GM18526 (cell line): Measurements from ENCODE around the gene GJA9.
A peak's percentile ranks its signal among the peaks of the same experiment; 100 is the strongest.

Experiments
- POLR2A ChIP-seq: IDR thresholded peaks from 3 replicates; pipeline ENCODE4 v1.6.1; 2011; ENCODE audit not compliant: insufficient read length; ENCODE audit errors: extremely low read depth

GJA9 gene

DNA sequence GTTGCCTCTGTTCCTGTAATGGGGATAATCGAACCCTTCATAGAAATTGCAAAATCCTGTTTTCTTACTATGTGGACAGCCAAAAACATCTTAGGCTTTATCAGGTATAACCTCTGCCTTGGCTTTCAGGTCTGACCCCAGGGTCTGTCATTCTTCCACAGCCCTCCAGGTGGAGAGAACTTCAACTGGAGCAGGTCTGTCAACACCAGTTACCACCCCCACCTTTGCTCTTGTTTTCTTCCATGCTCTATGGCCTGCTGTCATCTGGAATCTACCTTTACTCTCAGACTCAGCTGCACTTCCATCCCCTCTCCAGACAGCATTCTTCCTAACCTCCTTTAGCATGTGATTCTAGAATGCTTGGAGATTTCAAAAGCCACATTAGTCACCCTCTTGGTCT, 10.4 kb upstream of the GJA9 start:
- TF ChIP-seq POLR2A = no peak

DNA sequence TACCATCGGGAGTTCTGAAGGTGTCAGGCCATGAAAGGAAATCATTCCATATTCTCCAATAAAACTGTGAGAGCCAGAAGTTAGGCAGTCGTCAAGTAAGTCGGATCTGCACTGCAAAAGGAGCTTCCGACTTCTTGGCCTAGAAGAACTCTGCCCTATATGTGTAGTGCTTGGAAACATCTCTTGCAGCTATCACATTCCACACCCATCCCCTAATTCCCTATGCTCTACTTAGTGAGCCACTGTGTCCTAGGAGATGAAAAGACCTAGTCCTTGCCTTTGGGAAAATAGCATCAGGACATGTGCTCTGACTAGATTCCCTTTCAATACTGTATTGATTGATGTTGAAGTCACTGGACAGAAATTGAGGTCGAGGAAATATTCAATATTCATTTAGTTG, 8.2 kb upstream of the GJA9 start:
- no peak for TF ChIP-seq POLR2A

DNA sequence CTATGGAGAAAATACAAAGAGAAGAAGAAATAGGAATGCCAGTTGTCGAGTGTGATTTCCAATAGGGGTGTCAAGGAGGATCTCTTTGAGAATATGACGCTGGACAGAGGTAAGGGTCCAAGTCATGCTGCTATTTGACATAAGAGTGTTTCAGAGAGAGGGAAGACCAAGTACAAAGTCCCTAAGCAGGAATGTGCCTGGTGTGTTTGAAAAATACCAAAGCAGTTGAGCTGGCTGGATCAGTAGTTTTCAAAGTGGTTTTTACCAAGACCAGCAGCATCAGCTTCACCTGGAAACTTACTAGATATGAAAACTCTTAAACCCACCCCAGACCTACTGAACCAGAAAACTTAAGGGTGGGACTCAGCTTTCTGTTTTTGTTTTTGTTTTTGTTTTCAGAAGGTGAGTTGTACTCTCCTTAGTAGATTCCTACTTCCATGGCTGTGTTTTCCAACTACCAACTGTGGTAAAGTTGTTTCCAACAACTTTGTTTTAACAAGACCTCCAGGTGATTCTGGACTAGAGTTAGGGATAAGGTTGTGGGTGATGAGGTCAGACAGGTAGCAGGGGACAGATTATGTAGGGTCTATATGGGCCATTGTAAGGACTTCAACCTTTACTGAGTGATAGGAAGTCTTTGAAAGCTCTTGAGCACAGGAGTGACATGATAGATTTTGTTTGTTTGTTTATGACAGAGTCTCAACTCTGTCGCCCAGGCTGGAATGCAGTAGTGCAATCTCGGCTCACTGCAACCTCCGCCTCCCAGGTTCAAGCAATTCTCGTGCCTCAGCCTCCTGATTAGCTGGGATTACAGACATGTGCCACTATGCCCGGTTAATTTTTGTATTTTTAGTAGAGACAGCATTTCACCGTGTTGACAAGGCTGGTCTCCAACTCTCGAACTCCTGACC, 7.3 kb upstream of the GJA9 start:
- TF ChIP-seq POLR2A = no peak

DNA sequence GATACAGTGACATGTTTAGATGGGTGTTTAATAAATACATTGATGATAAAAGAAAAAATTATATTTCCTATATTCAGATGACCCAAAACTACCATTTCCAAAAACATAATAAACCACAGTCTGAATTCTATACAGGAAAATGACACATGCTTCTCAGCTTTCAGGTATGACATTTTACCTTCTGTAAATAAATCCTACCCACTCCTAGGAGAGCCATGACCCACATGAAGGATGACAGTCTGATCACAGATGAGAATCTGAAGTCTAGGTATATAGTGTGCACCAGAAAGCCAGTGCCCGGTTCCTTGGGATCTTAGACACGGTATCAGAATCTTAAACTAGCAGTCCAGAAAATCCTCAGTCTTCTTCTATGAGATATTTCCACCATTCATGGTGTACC, 3.7 kb upstream of the GJA9 start:
- TF ChIP-seq POLR2A = no peak

DNA sequence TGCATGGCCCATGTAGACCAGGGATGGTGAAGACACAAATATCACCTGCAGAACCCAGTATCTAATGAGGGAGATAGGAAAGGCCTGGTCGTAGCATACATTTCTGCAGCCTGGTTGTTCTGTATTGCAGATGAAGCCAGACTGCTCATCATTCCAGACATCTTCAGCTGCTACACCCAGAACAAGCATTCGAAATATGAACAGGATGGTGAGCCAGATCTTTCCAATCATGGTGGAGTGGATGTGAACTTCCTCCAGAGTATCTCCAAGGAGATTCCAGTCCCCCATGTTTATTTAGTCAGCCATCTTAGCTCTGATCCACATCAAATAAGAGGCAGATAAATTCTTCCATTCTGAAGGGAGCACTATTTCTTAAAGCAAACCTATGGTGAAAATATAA, 5.6 kb downstream of the GJA9 start:
- no peak for TF ChIP-seq POLR2A

DNA sequence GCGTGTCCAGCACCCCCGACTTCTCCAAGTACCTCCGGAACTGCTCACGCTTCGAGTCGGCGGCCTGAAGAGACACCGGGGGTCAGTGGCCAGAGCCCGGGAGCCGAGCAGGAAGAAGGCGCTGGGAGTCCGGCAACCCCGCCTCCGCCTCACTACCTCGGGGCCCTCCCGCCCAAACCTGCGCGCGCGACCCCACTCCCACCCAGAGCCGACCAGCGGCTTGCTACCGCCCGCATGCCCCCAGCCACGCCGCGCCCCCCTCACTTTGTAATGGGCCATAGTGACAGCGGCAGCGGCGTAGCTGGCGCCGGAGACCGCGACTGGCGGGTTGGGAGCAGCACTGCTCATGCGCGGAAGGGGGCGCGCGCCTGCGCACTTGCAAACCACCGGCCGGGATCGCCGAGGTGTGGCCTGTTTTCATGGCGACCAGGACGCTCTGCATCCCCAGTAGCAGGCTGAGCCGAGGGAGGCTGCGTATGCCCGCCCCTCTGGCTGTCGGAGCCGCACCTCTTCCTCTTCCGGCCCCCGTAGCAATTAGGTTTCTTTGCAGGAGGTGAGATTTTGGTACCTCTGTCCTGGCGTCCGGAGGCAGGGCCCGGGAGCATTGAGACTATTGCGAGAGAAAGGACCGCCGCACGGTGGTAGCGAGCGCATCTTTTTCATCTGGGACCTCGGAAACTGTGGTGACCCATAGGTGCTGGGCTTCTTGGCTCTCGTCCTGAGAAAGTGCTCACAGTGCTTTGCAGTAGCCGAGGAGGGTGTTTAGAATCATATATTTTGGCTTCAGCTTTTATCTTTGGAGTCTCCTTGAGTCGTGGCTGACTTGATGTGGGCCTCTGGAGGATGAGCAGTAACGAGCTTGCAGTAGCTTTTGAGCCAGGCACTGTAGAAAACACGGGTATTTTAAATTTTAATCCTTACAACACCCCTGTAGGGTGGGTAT, 8.1 kb downstream of the GJA9 start, which contains the start of gene MYCBP:
Gene MYCBP (minus strand): TSS at position 322 of the 943 bp plus-strand sequence. CDS start 43 bp downstream, at position 279.
- peak; percentile 83 for TF ChIP-seq POLR2A

DNA sequence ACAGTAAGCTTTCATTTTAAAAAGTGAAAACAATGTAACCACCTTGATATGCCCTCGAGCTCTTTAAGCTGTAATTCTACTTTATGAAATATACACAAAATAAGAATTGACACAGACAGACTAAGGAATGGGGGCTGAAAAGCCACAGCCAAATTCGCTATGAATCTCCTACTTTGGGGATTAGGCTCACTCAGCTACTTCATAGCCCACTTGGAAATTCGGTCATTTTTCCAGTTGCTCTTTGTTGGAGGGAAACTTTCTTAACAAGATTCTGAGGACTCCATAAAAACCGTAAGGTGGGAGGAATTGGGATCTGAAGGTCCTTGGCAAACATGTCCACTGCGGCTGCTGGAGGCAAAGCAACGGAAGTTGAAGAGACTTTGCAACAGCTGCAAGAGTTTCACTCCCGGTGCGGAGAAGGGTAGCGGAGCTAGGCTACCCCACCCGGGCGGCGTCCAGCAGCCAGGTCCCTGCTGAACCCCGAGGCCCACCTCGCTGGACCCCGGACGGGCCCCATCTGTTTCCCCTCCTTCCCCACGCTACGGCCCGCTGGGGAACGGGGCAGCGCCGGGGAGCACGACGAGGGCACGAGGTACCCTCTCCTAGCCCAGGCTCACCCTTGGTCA, 8.9 kb downstream of the GJA9 start:
- TF ChIP-seq POLR2A = no peak

DNA sequence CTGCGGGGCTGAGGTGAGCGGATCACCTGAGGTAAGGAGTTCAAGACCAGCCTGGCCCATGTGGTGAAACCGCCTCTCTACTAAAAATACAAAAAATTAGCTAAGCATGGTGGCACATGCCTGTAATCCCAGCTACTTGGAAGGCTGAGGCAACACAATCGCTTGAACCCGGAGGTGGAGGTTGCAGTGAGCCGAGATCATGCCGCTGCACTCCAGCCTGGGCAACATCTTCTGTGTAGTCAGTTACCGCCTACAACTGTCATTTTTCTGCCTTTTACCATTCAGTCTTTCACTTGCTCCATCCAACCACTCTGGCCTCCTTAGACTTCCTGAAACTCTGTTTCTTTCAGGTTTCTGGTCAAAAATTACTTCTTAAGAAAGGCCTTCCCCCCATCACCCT, 10.4 kb downstream of the GJA9 start:
- TF ChIP-seq POLR2A = no peak

DNA sequence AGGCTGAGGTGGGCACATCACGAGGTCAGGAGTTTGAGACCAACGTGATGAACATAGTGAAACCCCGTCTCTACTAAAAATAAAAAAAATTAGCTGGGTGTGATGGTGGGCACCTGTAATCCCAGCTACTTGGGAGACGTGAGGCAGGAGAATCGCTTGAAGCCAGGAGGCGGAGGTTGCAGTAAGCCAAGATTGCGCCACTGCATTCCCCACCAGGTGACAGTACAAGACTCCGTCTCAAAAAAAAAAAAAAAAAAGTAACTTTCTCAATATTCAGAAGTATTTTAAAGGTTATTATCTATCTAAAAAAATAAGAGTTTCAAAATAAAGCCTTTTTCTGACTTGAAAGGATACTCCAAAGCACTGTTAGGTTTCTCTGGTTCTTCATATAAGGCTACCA, 14.2 kb downstream of the GJA9 start:
- TF ChIP-seq POLR2A = no peak

DNA sequence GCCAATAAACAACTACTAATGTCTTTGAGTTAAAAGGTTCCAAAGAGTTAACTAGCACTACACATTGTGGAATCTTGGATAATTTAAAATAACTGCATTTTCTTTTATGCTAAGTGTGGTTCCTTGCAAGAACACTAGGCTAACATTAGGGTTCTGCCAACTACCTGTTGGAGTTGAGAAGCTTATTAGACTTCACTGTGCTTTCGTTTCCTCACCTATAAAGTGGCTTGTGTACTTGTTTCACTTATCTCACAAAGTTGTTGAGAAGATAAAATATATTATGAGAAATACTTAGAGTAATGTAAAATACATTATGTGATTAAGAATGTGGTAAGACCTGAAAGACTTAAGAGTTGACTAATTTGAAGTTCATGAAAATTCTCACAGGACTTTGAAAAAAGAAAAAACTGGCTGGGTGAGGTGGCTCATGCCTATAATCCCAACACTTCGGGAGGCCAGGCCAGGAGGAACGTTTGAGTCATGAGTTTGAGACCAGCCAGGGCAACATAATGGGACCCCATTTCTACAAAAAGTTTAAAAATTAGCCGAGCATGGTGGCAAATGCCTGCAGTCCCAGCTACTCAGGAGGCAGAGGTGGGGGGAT, 16.2 kb downstream of the GJA9 start:
- TF ChIP-seq POLR2A = no peak

DNA sequence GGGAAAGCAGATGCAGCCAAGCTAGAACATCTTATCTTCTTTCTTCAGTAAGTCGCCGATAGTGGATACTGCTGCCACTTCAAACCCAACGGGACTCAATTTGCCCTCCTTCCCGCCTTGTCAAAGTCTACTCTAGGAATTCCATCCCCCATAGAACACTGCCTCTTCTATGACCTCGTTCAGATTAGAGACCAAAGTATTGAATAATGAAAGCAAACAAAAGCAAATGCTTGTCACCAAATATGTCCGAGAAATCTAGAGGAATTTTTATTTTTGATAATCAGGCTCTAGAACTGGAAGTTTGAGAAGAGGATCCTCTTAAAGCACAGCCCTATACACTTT, 21.0 kb downstream of the GJA9 start:
- no peak for TF ChIP-seq POLR2A

DNA sequence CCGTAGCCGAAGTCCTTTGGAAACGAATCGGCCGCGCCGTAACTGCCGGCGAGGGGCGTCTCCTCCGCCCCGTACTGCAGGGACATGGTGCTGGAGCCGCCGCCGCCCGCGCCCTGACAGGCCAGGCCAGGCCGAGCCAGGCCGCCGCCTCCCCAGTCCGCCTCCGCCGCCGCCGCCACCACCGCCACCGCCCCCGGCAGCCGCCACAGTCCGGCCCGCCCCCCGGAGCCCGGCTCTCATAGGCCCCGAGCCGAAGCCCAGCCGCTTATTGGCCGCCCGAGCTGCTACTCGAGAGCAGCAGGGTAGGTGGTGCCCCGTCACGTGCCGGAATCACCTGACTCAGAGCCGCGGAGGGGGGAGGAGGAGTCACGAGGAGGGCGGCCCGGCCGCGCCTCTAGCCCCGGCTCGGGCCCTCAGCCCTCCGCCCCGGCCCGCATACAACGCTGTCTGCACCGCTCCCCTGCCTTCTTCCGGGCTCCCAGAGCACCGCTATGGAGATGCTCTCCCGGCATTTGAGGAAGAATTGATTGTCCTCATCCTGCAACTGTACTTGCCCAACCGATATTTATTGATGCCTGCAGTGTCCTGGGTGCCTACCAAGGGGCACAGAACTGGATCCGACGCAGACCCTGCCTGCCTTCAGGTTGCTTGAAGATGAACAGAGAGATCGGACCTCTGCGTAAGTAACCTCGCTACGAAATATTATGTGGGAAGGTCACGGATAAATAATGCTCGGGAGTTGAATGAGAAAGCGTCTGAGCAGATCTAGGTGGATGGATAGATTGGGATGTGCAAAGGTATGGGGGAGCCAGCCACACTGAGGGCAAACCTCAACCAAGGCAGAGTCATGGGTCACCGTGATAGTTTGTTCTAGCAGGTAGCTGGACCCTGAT, 21.6 kb downstream of the GJA9 start, which contains the start of gene RRAGC:
Gene RRAGC (minus strand): TSS at position 212 of the 893 bp plus-strand sequence. CDS start 126 bp downstream, at position 86.
- peak; percentile 64 for TF ChIP-seq POLR2A

DNA sequence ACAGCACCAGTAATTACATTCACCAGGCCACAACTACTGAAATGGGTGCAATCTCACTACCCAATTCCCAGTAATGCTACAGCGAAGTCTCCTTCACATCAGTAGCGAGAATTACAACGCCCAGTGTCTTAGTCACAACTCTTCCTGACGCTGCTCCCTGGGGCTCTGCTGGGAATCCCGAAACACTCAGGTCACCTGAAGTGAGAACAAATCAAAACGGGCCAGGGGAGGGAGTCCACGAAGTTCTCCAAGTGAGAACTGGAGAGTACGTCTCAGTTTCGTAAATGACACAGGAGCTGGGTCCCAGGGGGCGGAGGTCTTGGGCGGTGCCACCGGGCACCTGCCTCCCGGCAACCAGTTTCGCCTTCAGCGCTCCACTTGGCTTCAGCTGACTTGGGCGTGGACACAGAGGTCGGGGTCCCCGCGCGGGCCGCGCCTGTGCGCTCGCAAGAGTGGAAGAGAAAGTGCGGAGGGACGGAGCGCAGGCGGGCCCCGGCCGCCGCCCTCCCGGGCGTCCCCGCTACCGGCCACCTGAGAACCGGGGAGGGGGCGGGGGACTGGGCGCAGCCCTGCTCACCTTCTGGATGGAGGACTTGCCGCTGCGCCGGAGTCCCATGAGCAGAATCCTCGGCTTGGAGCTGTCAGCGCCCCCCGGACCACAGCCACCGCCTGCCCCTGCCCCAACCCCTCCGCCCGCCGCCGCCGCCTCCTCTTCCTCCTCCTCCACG, 22.4 kb downstream of the GJA9 start:
- TF ChIP-seq POLR2A = no peak

DNA sequence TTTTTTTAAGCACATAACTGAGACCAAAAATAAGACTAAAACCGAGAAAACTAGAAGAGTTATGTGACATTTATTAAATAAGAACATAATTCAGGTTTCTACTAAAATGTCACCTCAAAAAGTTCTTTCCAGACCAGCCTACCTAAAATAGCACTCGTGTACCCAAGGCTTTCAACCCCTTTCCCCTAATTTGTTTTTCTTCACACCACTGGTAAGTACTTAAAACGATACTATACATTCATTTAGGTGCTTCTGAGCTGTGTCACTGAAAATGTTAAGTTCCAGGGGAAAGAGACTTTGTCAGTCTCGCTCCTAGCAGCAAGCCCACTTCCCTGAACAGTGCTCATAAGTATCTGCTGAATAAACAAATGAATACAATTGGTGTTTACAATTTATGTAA, 28.6 kb downstream of the GJA9 start:
- TF ChIP-seq POLR2A = no peak

DNA sequence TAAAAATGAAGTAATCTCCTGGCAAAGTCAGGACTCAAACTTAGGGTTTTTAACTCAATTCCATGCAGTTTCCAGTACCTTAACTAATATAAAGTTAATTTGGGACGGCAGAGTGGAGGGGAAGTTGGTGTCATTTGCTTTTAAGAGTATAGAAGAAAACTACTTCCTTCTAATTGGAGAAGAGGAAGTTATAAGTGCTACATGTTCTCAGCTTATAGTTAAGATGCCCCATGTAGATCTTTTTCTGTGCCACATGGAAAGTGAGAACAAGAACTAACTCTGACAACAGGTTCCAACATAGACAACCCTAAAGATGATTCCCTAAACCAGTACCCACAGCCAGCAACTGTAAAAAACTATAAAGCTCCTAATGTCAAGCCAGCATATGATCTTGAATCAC, 33.3 kb downstream of the GJA9 start:
- TF ChIP-seq POLR2A = no peak
